H9 (cell line): Measurements from ENCODE around the gene HIRA. TPM values are rescaled to one million over a fixed set of nuclear protein-coding genes. Genes with fewer than 3 reads are reported as not detected.
A peak's percentile ranks its signal among the peaks of the same experiment; 100 is the strongest.

Experiments
- DNase-seq: peaks from one replicate; pipeline ENCODE4 v3.0.0-alpha.2; 2017
- H2AFZ ChIP-seq: one replicate; pipeline ENCODE4 v1.6.1; 2013; ENCODE audit warnings: mild to moderate bottlenecking, low read length, control low read depth, moderate library complexity
- H2AK5ac ChIP-seq: 2 replicates; pipeline ENCODE4 v1.6.1; 2013; ENCODE audit warnings: low read length, control low read depth, mixed read lengths; ENCODE audit not compliant: insufficient read length
- H2BK120ac ChIP-seq: one replicate; pipeline ENCODE4 v1.6.1; 2013; ENCODE audit warnings: low read depth, mild to moderate bottlenecking, low read length, control low read depth, inconsistent platforms; ENCODE audit not compliant: poor library complexity, severe bottlenecking
- H2BK12ac ChIP-seq: 2 replicates; pipeline ENCODE4 v1.6.1; 2013; ENCODE audit warnings: low read length, control low read depth, mixed read lengths, low read depth; ENCODE audit not compliant: insufficient read length
- H2BK15ac ChIP-seq: 2 replicates; pipeline ENCODE4 v1.6.1; 2013; ENCODE audit warnings: low read depth, low read length, control low read depth
- H2BK20ac ChIP-seq: one replicate; pipeline ENCODE4 v1.6.1; 2013; ENCODE audit warnings: low read depth, mild to moderate bottlenecking, low read length, control low read depth, inconsistent platforms; ENCODE audit not compliant: poor library complexity, severe bottlenecking
- H2BK5ac ChIP-seq: 2 replicates; pipeline ENCODE4 v1.6.1; 2013; ENCODE audit warnings: low read length, control low read depth, mixed read lengths; ENCODE audit not compliant: insufficient read length
- H3K14ac ChIP-seq: 2 replicates; pipeline ENCODE4 v1.6.1; 2013; ENCODE audit warnings: low read length, control low read depth; ENCODE audit not compliant: insufficient read depth
- H3K18ac ChIP-seq: 2 replicates; pipeline ENCODE4 v1.6.1; 2013; ENCODE audit warnings: low read depth, mild to moderate bottlenecking, mixed read lengths, low read length, control low read depth; ENCODE audit not compliant: insufficient read length
- H3K23ac ChIP-seq: 2 replicates; pipeline ENCODE4 v1.6.1; 2013; ENCODE audit warnings: low read length, control low read depth, mixed read lengths, low read depth; ENCODE audit not compliant: insufficient read length
- H3K23me2 ChIP-seq: 2 replicates; pipeline ENCODE4 v1.6.1; 2013; ENCODE audit warnings: low read depth, mild to moderate bottlenecking, mixed read lengths, low read length, control low read depth; ENCODE audit not compliant: insufficient read length, poor library complexity, severe bottlenecking
- H3K27ac ChIP-seq: 2 replicates; pipeline ENCODE4 v1.5.1; 2013; ENCODE audit warnings: low read length, control low read depth, mixed read lengths, low read depth; ENCODE audit not compliant: insufficient read length
- H3K27me3 ChIP-seq: 2 replicates; pipeline ENCODE4 v1.6.1; 2013; ENCODE audit warnings: low read length, control low read depth, inconsistent platforms; ENCODE audit not compliant: insufficient read depth
- H3K4ac ChIP-seq: 2 replicates; pipeline ENCODE4 v1.6.1; 2013; ENCODE audit warnings: low read depth, mild to moderate bottlenecking, control low read depth, inconsistent platforms, low read length, moderate library complexity
- H3K4me1 ChIP-seq: 2 replicates; pipeline ENCODE4 v1.6.1; 2013; ENCODE audit warnings: low read length, control low read depth, inconsistent platforms; ENCODE audit not compliant: insufficient read depth
- H3K4me2 ChIP-seq: 2 replicates; pipeline ENCODE4 v1.6.1; 2013; ENCODE audit warnings: low read length, control low read depth, mixed read lengths; ENCODE audit not compliant: insufficient read length, insufficient read depth
- H3K56ac ChIP-seq: 2 replicates; pipeline ENCODE4 v1.6.1; 2013; ENCODE audit warnings: low read depth, mild to moderate bottlenecking, mixed read lengths, low read length, control low read depth; ENCODE audit not compliant: insufficient read length
- H3K79me1 ChIP-seq: 2 replicates; pipeline ENCODE4 v1.6.1; 2013; ENCODE audit warnings: low read depth, mild to moderate bottlenecking, moderate library complexity, low read length, control low read depth, inconsistent platforms; ENCODE audit not compliant: insufficient read depth, poor library complexity, severe bottlenecking
- H3K79me2 ChIP-seq: 2 replicates; pipeline ENCODE4 v1.6.1; 2013; ENCODE audit warnings: low read length, control low read depth, inconsistent platforms; ENCODE audit not compliant: insufficient read depth
- H3K9ac ChIP-seq: 2 replicates; pipeline ENCODE4 v1.6.1; 2013; ENCODE audit warnings: low read length, control low read depth, mixed read lengths; ENCODE audit not compliant: insufficient read length; ENCODE audit errors: extremely low read depth
- H3K9me3 ChIP-seq: one replicate; pipeline ENCODE4 v1.6.1; 2013; ENCODE audit warnings: low read depth, low read length, inconsistent platforms; ENCODE audit not compliant: control insufficient read depth
- H3T11ph ChIP-seq: one replicate; pipeline ENCODE4 v1.6.1; 2013; ENCODE audit warnings: mild to moderate bottlenecking, low read length, control low read depth, inconsistent platforms
- H4K20me1 ChIP-seq: one replicate; pipeline ENCODE4 v1.6.1; 2013; ENCODE audit not compliant: control insufficient read depth, insufficient read length, insufficient read depth
- H4K5ac ChIP-seq: 2 replicates; pipeline ENCODE4 v1.6.1; 2013; ENCODE audit warnings: low read depth, mild to moderate bottlenecking, mixed read lengths, low read length, control low read depth; ENCODE audit not compliant: insufficient read length
- H4K8ac ChIP-seq: replicated peaks from 2 replicates; pipeline ENCODE4 v1.6.1; 2013; ENCODE audit warnings: low read length, control low read depth, mixed read lengths, low read depth; ENCODE audit not compliant: insufficient read length
- H4K91ac ChIP-seq: 2 replicates; pipeline ENCODE4 v1.6.1; 2013; ENCODE audit warnings: low read depth, mild to moderate bottlenecking, moderate library complexity, mixed read lengths, low read length, control low read depth; ENCODE audit not compliant: insufficient read length
- H3K27ac Mint-ChIP-seq, 3 experiments: 2 replicates in 2 of 3; 3 replicates in 1 of 3; pipeline ENCODE4 v1.8.0; 2020 to 2021; ENCODE audit warnings: mixed read lengths in 3 of 3, mild to moderate bottlenecking in 1 of 3, moderate library complexity in 1 of 3
- H3K27me3 Mint-ChIP-seq: 2 replicates; pipeline ENCODE4 v1.8.0; 2021; ENCODE audit warnings: low read depth, mild to moderate bottlenecking, moderate library complexity, mixed read lengths
- H3K36me3 Mint-ChIP-seq, 3 experiments: 2 replicates in 2 of 3; 3 replicates in 1 of 3; pipeline ENCODE4 v1.8.0; 2020 to 2021; ENCODE audit warnings: low read depth in 3 of 3, mixed read lengths in 3 of 3; ENCODE audit not compliant: insufficient read depth in 1 of 3
- H3K4me1 Mint-ChIP-seq, 2 experiments: 2 replicates each; pipeline ENCODE4 v1.8.0; 2020; ENCODE audit warnings: mixed read lengths in 2 of 2
- H3K4me3 Mint-ChIP-seq, 2 experiments: 2 replicates in 1 of 2; 3 replicates in 1 of 2; pipeline ENCODE4 v1.8.0; 2020 to 2021; ENCODE audit warnings: mild to moderate bottlenecking in 2 of 2, mixed read lengths in 2 of 2, moderate library complexity in 1 of 2
- H3K9me3 Mint-ChIP-seq, 2 experiments: 2 replicates in 1 of 2; 3 replicates in 1 of 2; pipeline ENCODE4 v1.8.0; 2020; ENCODE audit warnings: mild to moderate bottlenecking in 2 of 2, mixed read lengths in 2 of 2, moderate library complexity in 1 of 2
- WGBS: extraction: QIAGEN DNeasy Blood & Tissue Kit; methylation state at CpG from one replicate; pipeline ENCODE4 v1.1.7; 2013; ENCODE audit warnings: missing lambda C conversion rate, low lambda C conversion rate, mixed read lengths; ENCODE audit not compliant: insufficient read length; ENCODE audit errors: extremely low coverage; 5-methylcytosine and 5-hydroxymethylcytosine counted together
- total RNA-seq: library from RNA; stranded (reverse); gene quantifications from 2 replicates; pipeline ENCODE4 v1.2.1, GENCODE V29; 2021
- TF ChIP-seq, protein P1 (sequence below): fragments of 200-600 bp; sonication (generic); conservative IDR thresholded peaks from 3 replicates; pipeline ENCODE4 v1.8.0; 2021; ENCODE audit warnings: antibody characterized with exemption, mild to moderate bottlenecking

The HIRA gene
- total RNA-seq, 1 experiment from 2014 or later = 51.9 TPM

DNA sequence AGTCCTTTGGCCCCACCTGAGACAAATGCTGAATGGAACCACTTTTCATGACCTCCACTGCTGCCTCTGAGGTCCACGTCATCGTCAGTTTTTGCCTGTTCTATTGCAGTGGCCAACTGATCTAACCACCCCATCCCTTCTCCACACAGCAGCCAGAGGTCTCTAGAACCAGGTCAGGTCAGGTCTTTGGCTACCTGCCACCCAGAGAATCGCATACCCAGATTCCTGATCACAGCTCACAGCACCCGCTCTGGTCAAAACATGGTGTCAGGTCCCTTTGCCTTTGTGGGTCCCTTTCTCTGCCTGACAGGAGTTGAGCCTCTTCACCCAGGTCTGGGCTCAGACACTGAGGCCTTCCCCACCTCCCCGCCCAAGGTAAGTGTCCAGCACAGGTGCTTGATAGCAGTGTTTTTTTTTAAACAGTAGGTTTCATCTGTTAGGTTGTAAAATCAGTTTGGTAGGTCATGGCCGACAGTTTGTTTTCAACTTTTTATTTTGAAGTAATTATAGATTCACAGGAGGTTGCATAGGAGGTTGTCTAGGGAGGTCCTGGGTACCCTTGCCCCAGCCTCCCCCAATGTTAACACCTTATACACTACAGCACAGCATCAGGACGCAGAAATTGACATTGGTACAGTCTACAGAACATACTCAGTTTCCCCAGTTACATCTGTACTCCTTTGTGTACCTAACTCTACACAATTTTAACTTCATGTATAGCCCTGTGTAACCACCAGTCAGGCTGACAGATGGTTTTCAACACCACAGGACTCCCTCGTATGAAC, 9.1 kb upstream of the HIRA start:
- Histone ChIP-seq H3K56ac (no peak overlapping the region), H2AFZ (no peak overlapping the region), H3K79me2 (no peaks in the 10 kb centered on the region), H4K5ac (no peak overlapping the region), H2BK120ac (no peak overlapping the region), H3K14ac (no peak overlapping the region), H3T11ph (no peak overlapping the region), H2BK5ac (no peak overlapping the region), H3K9ac (no peak overlapping the region), H4K20me1 (no peaks in the 10 kb centered on the region), H2BK20ac (no peak overlapping the region), H3K4me2 (no peak overlapping the region), H3K9me3 (no peaks in the 10 kb centered on the region), H2BK12ac (no peak overlapping the region), H3K4me1 (no peaks in the 10 kb centered on the region), H3K79me1 (no peaks in the 10 kb centered on the region), H3K23me2 (no peaks in the 10 kb centered on the region), H2AK5ac (no peak overlapping the region), H3K27ac (no peak overlapping the region), H4K91ac (no peak overlapping the region), H3K4ac (no peak overlapping the region), H3K27me3 (no peaks in the 10 kb centered on the region), H4K8ac (no peak overlapping the region), H3K23ac (no peak overlapping the region), H3K18ac (no peak overlapping the region), H2BK15ac (no peak overlapping the region)
- DNase-seq = no peak
- Mint-ChIP-seq H3K36me3 (peaks cover 14 to 28% (median 21%) of the 10 kb centered on the region in 3 experiments; a peak in 6 of 7 replicates), H3K27ac (0 out of 7 replicates have a peak overlapping the region, but pooled peaks of 1 of the 3 experiments have one; percentile 63), H3K4me1 (no peaks in the 10 kb centered on the region), H3K9me3 (no peaks in the 10 kb centered on the region), H3K4me3 (no peak overlapping the region), H3K27me3 (peaks cover 5% of the 10 kb centered on the region)
- TF ChIP-seq, protein P1, sequence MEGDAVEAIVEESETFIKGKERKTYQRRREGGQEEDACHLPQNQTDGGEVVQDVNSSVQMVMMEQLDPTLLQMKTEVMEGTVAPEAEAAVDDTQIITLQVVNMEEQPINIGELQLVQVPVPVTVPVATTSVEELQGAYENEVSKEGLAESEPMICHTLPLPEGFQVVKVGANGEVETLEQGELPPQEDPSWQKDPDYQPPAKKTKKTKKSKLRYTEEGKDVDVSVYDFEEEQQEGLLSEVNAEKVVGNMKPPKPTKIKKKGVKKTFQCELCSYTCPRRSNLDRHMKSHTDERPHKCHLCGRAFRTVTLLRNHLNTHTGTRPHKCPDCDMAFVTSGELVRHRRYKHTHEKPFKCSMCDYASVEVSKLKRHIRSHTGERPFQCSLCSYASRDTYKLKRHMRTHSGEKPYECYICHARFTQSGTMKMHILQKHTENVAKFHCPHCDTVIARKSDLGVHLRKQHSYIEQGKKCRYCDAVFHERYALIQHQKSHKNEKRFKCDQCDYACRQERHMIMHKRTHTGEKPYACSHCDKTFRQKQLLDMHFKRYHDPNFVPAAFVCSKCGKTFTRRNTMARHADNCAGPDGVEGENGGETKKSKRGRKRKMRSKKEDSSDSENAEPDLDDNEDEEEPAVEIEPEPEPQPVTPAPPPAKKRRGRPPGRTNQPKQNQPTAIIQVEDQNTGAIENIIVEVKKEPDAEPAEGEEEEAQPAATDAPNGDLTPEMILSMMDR = no peak
- WGBS = no CpG with 5 or more reads among the region's 8 CpGs
